AG04449 (cell line): ENCODE data around the gene TRIM25.
A peak's percentile ranks its signal among the peaks of the same experiment; 100 is the strongest.

Source experiments
- CTCF ChIA-PET: fragments of 350-600 bp; formaldehyde crosslinking; extraction: SDS; loops from one replicate; lab custom pipeline; 2021; ENCODE audit warnings: antibody characterized with exemption; lab: Yijun Ruan, JAX
- POLR2A ChIA-PET: fragments of 400-600, 350-600 bp; formaldehyde crosslinking; extraction: SDS; loops from one replicate; lab custom pipeline; 2020; ENCODE audit warnings: antibody characterized with exemption, inconsistent platforms; lab: Yijun Ruan, JAX
- DNase-seq: peaks from one replicate; pipeline ENCODE4 v3.0.0-alpha.2; 2010; ENCODE audit warnings: low read depth, low spot score
- H3K4me3 ChIP-seq: 2 replicates; pipeline ENCODE4 v1.5.1; 2011; ENCODE audit warnings: low read depth, mild to moderate bottlenecking, control low read depth, low read length
- CTCF ChIP-seq: IDR thresholded peaks from one replicate; pipeline ENCODE4 v1.5.1; 2011; ENCODE audit warnings: mild to moderate bottlenecking, moderate library complexity, low read length, control low read depth, inconsistent platforms; ENCODE audit not compliant: insufficient read depth; ENCODE audit errors: missing control alignments

The TRIM25 gene

GRCh38 chr17:56903560-56903959 is 10.3 kb downstream of the TRIM25 start:
- DNase-seq = no peak
- ChIA-PET CTCF (no interaction called here), POLR2A (interaction anchor here (1.0 to 1.2 kb wide), 2 partner anchors 11 to 32 kb away, joined by 3 to 4 read pairs; partner anchors contain the start of gene TRIM25)
- no peak for TF ChIP-seq CTCF
- no peak overlapping the region for H3K4me3 ChIP-seq

GRCh38 chr17:56902348-56902747 is 11.5 kb downstream of the TRIM25 start:
- H3K4me3 ChIP-seq = no peak overlapping the region
- TF ChIP-seq CTCF = no peak
- peak; percentile 24 for DNase-seq
- ChIA-PET POLR2A (interaction anchor here (1.0 kb wide), 1 partner anchor 12 kb away, joined by 4 read pairs; the partner anchor contains the start of gene TRIM25), CTCF (interaction anchor here (0.8 to 1.4 kb wide), 2 partner anchors 8 to 10 kb away, joined by 3 read pairs; no protein-coding TSS in a partner anchor)

GRCh38 chr17:56899403-56899802 is 14.4 kb downstream of the TRIM25 start:
- no peak for TF ChIP-seq CTCF
- CTCF ChIA-PET = interaction anchor here (1.0 to 1.2 kb wide), 2 partner anchors 79 to 111 kb away, joined by 3 to 4 read pairs; no protein-coding TSS in a partner anchor
- POLR2A ChIA-PET = no interaction called here
- no peak overlapping the region for H3K4me3 ChIP-seq
- DNase-seq = no peak

- no peak for DNase-seq
- TF ChIP-seq CTCF = no peak
- POLR2A ChIA-PET = no interaction called here
These were observed 15.0 kb downstream of the TRIM25 start for GRCh38 chr17:56898874-56899273.

GRCh38 chr17:56897646-56898424 is 16.0 kb downstream of the TRIM25 start:
- POLR2A ChIA-PET = interaction anchor here (1.1 kb wide), 1 partner anchor 16 kb away, joined by 3 read pairs; the partner anchor contains the start of gene TRIM25
- no peak overlapping the region for H3K4me3 ChIP-seq
- no peak for DNase-seq
- TF ChIP-seq CTCF = no peak
- CTCF ChIA-PET = interaction anchor here (1.7 kb wide), 1 partner anchor 16 kb away, joined by 6 read pairs; no protein-coding TSS in a partner anchor

More at GRCh38 chr17:56898874-56899273, 15.0 kb downstream of the TRIM25 start:
- CTCF ChIA-PET = interaction anchor here (1.2 kb wide), 1 partner anchor 79 kb away, joined by 3 read pairs; no protein-coding TSS in a partner anchor
- no peak overlapping the region for H3K4me3 ChIP-seq

- no peak for TF ChIP-seq CTCF
- POLR2A ChIA-PET = interaction anchor here (1.1 kb wide), 1 partner anchor 17 kb away, joined by 3 read pairs; the partner anchor contains the start of gene TRIM25
- CTCF ChIA-PET = interaction anchor here (1.7 kb wide), 1 partner anchor 15 kb away, joined by 6 read pairs; no protein-coding TSS in a partner anchor
These were observed 16.9 kb downstream of the TRIM25 start for GRCh38 chr17:56896968-56897359.

More at GRCh38 chr17:56896968-56897359, 16.9 kb downstream of the TRIM25 start:
- DNase-seq = no peak
- no peak overlapping the region for H3K4me3 ChIP-seq
